Bronchial epithelial cell (primary cell): ENCODE data around the gene INPP4A. TPM values are rescaled to one million over a fixed set of nuclear protein-coding genes. Genes with fewer than 3 reads are reported as not detected.
"Not testable (repeated sequence)": the region's sequence is repeated elsewhere in the genome, so short reads cannot be mapped to it uniquely, and the experiment has no call there.

Experiments used
- DNase-seq: peaks from one replicate; pipeline ENCODE4 v3.0.0-alpha.2; 2010; ENCODE audit warnings: low read depth
- FAIRE-seq: peaks from 2 replicates; lab custom pipeline; 2011; peaks lifted over from hg19 to GRCh38; lab: Jason Lieb, UNC
- H3K27me3 ChIP-seq: 2 replicates; pipeline ENCODE4 v1.5.1; 2011; ENCODE audit warnings: low read length; ENCODE audit not compliant: control insufficient read depth, insufficient read depth
- H3K36me3 ChIP-seq: 2 replicates; pipeline ENCODE4 v1.5.1; 2011; ENCODE audit warnings: low read length; ENCODE audit not compliant: control insufficient read depth, insufficient read depth
- H3K4me3 ChIP-seq: 2 replicates; pipeline ENCODE4 v1.5.1; 2011; ENCODE audit warnings: mild to moderate bottlenecking, low read depth, low read length, control low read depth
- CTCF ChIP-seq: IDR thresholded peaks from 2 replicates; pipeline ENCODE4 v1.5.1; 2011; ENCODE audit warnings: mild to moderate bottlenecking, moderate library complexity, low read length, control low read depth, inconsistent platforms; ENCODE audit not compliant: insufficient read depth, severe bottlenecking
- total RNA-seq: library from RNA; depleted of rRNA; stranded (reverse); fragments of >200 nt; gene quantifications from 2 replicates; pipeline ENCODE4 v1.2.1, GENCODE V29; 2014

Gene INPP4A
- total RNA-seq, 1 donor from 2014 or later, result 18.2 TPM

- H3K36me3 ChIP-seq, result no peaks in the 10 kb centered on the region
- DNase-seq (peak; percentile 60), FAIRE-seq (no peak)
- H3K4me3 ChIP-seq, result no peak overlapping the region
- H3K27me3 ChIP-seq, result peaks cover 1% of the 10 kb centered on the region
- TF ChIP-seq CTCF, result no peak
These were observed 40.0 kb upstream of the INPP4A start for GRCh38 chr2:98404556-98405250.

- Histone ChIP-seq H3K4me3 (no peak overlapping the region), H3K36me3 (no peaks in the 10 kb centered on the region), H3K27me3 (peaks cover 1% of the 10 kb centered on the region)
- no peak for FAIRE-seq
- no peak for TF ChIP-seq CTCF
- DNase-seq, result no peak
These were observed 39.4 kb upstream of the INPP4A start for GRCh38 chr2:98405301-98405700.

GRCh38 chr2:98408155-98408554, 36.5 kb upstream of the INPP4A start:
- no peak overlapping the region for H3K4me3 ChIP-seq
- TF ChIP-seq CTCF, result no peak
- no peaks in the 10 kb centered on the region for H3K36me3 ChIP-seq
- DNase-seq (no peak), FAIRE-seq (no peak)
- H3K27me3 ChIP-seq, result peaks cover 1% of the 10 kb centered on the region

GRCh38 chr2:98412751-98413458, 31.8 kb upstream of the INPP4A start:
- no peaks in the 10 kb centered on the region for H3K27me3 ChIP-seq
- H3K4me3 ChIP-seq, result no peak overlapping the region
- FAIRE-seq, result no peak
- H3K36me3 ChIP-seq, result no peaks in the 10 kb centered on the region
- TF ChIP-seq CTCF, result peak; percentile 61
- peak; percentile 59 for DNase-seq

GRCh38 chr2:98414246-98414645, 30.4 kb upstream of the INPP4A start:
- not testable (repeated sequence) for H3K27me3 ChIP-seq, DNase-seq, H3K4me3 ChIP-seq, FAIRE-seq, H3K36me3 ChIP-seq

GRCh38 chr2:98415719-98416248, 28.9 kb upstream of the INPP4A start:
- not testable (repeated sequence) for H3K36me3 ChIP-seq, H3K4me3 ChIP-seq, H3K27me3 ChIP-seq, DNase-seq, FAIRE-seq
